IMR-90 (cell line): ENCODE results near the gene CUL9. TPM values are rescaled to one million over a fixed set of nuclear protein-coding genes. Genes with fewer than 3 reads are reported as not detected.

Experiments used
- ATAC-seq: fragments of 200-7000 bp; cut with Tn5 transposase; 2 replicates; pipeline ENCODE4 v1.9.1; 2020; ENCODE audit warnings: low read depth, mild to moderate bottlenecking, moderate library complexity
- BruUV-seq: library from RNA; stranded (reverse); fragments of 400-500 nt; replicated peaks from 2 replicates; lab custom pipeline; 2021; lab: Mats Ljungman, UMichigan
- CTCF ChIA-PET: fragments of 300-600 bp; formaldehyde crosslinking; extraction: SDS; loops from one replicate; lab custom pipeline; 2021; ENCODE audit warnings: antibody characterized with exemption; lab: Yijun Ruan, JAX
- POLR2A ChIA-PET: fragments of 300-600 bp; sonication (Branson Sonifier 250); formaldehyde crosslinking; loops from one replicate; lab custom pipeline; 2022; ENCODE audit warnings: antibody characterized with exemption; ENCODE audit not compliant: unreplicated experiment; lab: Charles Lee
- DNase-seq: peaks from one replicate; pipeline ENCODE4 v3.0.0; 2013
- H2AFZ ChIP-seq: replicated peaks from 2 replicates; pipeline ENCODE3; 2013; ENCODE audit warnings: low read length, mild to moderate bottlenecking; ENCODE audit not compliant: poor library complexity
- H2AK5ac ChIP-seq: 2 replicates; pipeline ENCODE4 v1.6.1; 2013; ENCODE audit warnings: low read depth, low read length, inconsistent platforms
- H2AK9ac ChIP-seq: replicated peaks from 2 replicates; pipeline ENCODE3; 2013; ENCODE audit warnings: mild to moderate bottlenecking, low read depth, low read length, moderate library complexity; ENCODE audit not compliant: poor library complexity
- H2BK120ac ChIP-seq: 2 replicates; pipeline ENCODE4 v1.6.1; 2013; ENCODE audit warnings: low read depth, low read length, inconsistent platforms
- H2BK15ac ChIP-seq: 3 replicates; pipeline ENCODE4 v1.6.1; 2013; ENCODE audit warnings: low read depth, low read length, inconsistent platforms
- H2BK20ac ChIP-seq: 2 replicates; pipeline ENCODE4 v1.6.1; 2013; ENCODE audit warnings: low read depth, mild to moderate bottlenecking, inconsistent platforms, low read length, moderate library complexity
- H2BK5ac ChIP-seq: 2 replicates; pipeline ENCODE4 v1.6.1; 2013; ENCODE audit warnings: mild to moderate bottlenecking, low read depth, low read length, inconsistent platforms; ENCODE audit not compliant: poor library complexity, severe bottlenecking
- H3K14ac ChIP-seq: replicated peaks from 2 replicates; pipeline ENCODE4 v1.6.1; 2013; ENCODE audit warnings: low read depth, low read length, inconsistent platforms
- H3K18ac ChIP-seq: 2 replicates; pipeline ENCODE4 v1.6.1; 2013; ENCODE audit warnings: low read depth, low read length, control low read depth
- H3K23ac ChIP-seq: 2 replicates; pipeline ENCODE4 v1.6.1; 2013; ENCODE audit warnings: low read depth, low read length, inconsistent platforms
- H3K27ac ChIP-seq: 2 replicates; pipeline ENCODE4 v1.5.1; 2013; ENCODE audit warnings: mild to moderate bottlenecking, control low read depth, low read length; ENCODE audit not compliant: insufficient read depth
- H3K27me3 ChIP-seq: 2 replicates; pipeline ENCODE4 v1.6.1; 2013; ENCODE audit warnings: low read length; ENCODE audit not compliant: control insufficient read depth, insufficient read depth
- H3K36me3 ChIP-seq: 2 replicates; pipeline ENCODE4 v1.6.1; 2013; ENCODE audit warnings: low read length, mixed read lengths; ENCODE audit not compliant: control insufficient read depth, insufficient read depth
- H3K4ac ChIP-seq: 2 replicates; pipeline ENCODE4 v1.6.1; 2013; ENCODE audit warnings: low read depth, low read length, inconsistent platforms
- H3K4me1 ChIP-seq: 2 replicates; pipeline ENCODE4 v1.6.1; 2013; ENCODE audit warnings: low read length, mixed read lengths; ENCODE audit not compliant: control insufficient read depth, insufficient read depth
- H3K4me2 ChIP-seq: 2 replicates; pipeline ENCODE4 v1.6.1; 2013; ENCODE audit warnings: low read depth, mild to moderate bottlenecking, control low read depth, low read length, moderate library complexity
- H3K4me3 ChIP-seq: 2 replicates; pipeline ENCODE4 v1.5.1; 2013; ENCODE audit warnings: low read depth, mild to moderate bottlenecking, control low read depth, low read length, moderate library complexity; ENCODE audit not compliant: insufficient read depth
- H3K56ac ChIP-seq: 2 replicates; pipeline ENCODE4 v1.6.1; 2013; ENCODE audit warnings: low read length, inconsistent platforms; ENCODE audit not compliant: insufficient read depth; ENCODE audit errors: extremely low read depth
- H3K79me1 ChIP-seq, 2 experiments: 2 replicates each; pipeline ENCODE4 v1.6.1; 2013; ENCODE audit warnings: low read length in 2 of 2, inconsistent platforms in 1 of 2, low read depth in 1 of 2
- H3K9ac ChIP-seq: 2 replicates; pipeline ENCODE4 v1.6.1; 2013; ENCODE audit warnings: low read depth, low read length, control low read depth
- H3K9me1 ChIP-seq: 2 replicates; pipeline ENCODE4 v1.6.1; 2013; ENCODE audit warnings: low read length, inconsistent platforms; ENCODE audit not compliant: insufficient read depth
- H3K9me3 ChIP-seq: 2 replicates; pipeline ENCODE4 v1.6.1; 2013; ENCODE audit warnings: low read length; ENCODE audit not compliant: control insufficient read depth, insufficient read depth
- H4K20me1 ChIP-seq: 2 replicates; pipeline ENCODE4 v1.6.1; 2013; ENCODE audit warnings: low read length, inconsistent platforms; ENCODE audit not compliant: insufficient read depth
- H4K5ac ChIP-seq: 2 replicates; pipeline ENCODE4 v1.6.1; 2013; ENCODE audit warnings: mild to moderate bottlenecking, low read depth, low read length, control low read depth
- H4K8ac ChIP-seq, 2 experiments: 2 replicates each; pipeline ENCODE4 v1.6.1; 2013; ENCODE audit warnings: low read depth in 2 of 2, low read length in 2 of 2, control low read depth in 1 of 2, inconsistent platforms in 1 of 2
- H4K91ac ChIP-seq: 2 replicates; pipeline ENCODE4 v1.6.1; 2013; ENCODE audit warnings: low read depth, low read length, inconsistent platforms; ENCODE audit not compliant: insufficient read depth
- CEBPB ChIP-seq: IDR thresholded peaks from 2 replicates; pipeline ENCODE4 v1.6.1; 2012; ENCODE audit warnings: low read depth, low read length, improper control_type of control experiment
- ELK1 ChIP-seq: fragments of 150-350 bp; IDR thresholded peaks from 2 replicates; pipeline ENCODE4 v1.6.1; 2016; ENCODE audit warnings: low read depth, mild to moderate bottlenecking, low read length, moderate library complexity, borderline replicate concordance
- MAZ ChIP-seq: IDR thresholded peaks from 2 replicates; pipeline ENCODE4 v1.6.1; 2012; ENCODE audit warnings: low read depth, mild to moderate bottlenecking, low read length, improper control_type of control experiment, moderate library complexity, borderline replicate concordance
- POLR2A ChIP-seq: IDR thresholded peaks from 2 replicates; pipeline ENCODE4 v1.6.1; 2012; ENCODE audit warnings: mild to moderate bottlenecking, low read depth, low read length
- RAD21 ChIP-seq: IDR thresholded peaks from 2 replicates; pipeline ENCODE4 v1.6.1; 2012; ENCODE audit warnings: low read length, improper control_type of control experiment
- RCOR1 ChIP-seq: IDR thresholded peaks from 2 replicates; pipeline ENCODE4 v1.6.1; 2012; ENCODE audit warnings: mild to moderate bottlenecking, low read length, improper control_type of control experiment; ENCODE audit not compliant: insufficient replicate concordance
- RFX5 ChIP-seq: IDR thresholded peaks from 2 replicates; pipeline ENCODE4 v1.8.0; 2012; ENCODE audit warnings: low read depth, mild to moderate bottlenecking, low read length, moderate library complexity
- SMC3 ChIP-seq: fragments of 150-350 bp; IDR thresholded peaks from 2 replicates; pipeline ENCODE4 v1.6.1; 2016; ENCODE audit warnings: low read depth, mild to moderate bottlenecking, antibody characterized with exemption, low read length, moderate library complexity
- USF2 ChIP-seq: fragments of 150-350 bp; IDR thresholded peaks from 2 replicates; pipeline ENCODE4 v1.6.1; 2017; ENCODE audit warnings: mild to moderate bottlenecking, antibody characterized with exemption, low read length, low read depth
- WGBS, 2 experiments: methylation state at CpG; one replicate each; pipeline versions ENCODE4 v1.1.5 to v1.1.7; 2013; ENCODE audit warnings: missing lambda C conversion rate in 2 of 2; ENCODE audit not compliant: insufficient read length in 1 of 2; ENCODE audit errors: extremely low coverage in 2 of 2; 5-methylcytosine and 5-hydroxymethylcytosine counted together
- dilution Hi-C: fragments of 300-500 bp; cut with HindIII; formaldehyde crosslinking; loops from one replicate; pipeline ENCODE4 v1.14.3; 2018; ENCODE audit warnings: low sequenced_read_pairs; ENCODE audit not compliant: unreplicated experiment
- in situ Hi-C: fragments of 300-500 bp; cut with MboI; formaldehyde crosslinking; loops from 3 replicates; pipeline ENCODE4 v1.14.3; 2019; ENCODE audit warnings: low sequenced_read_pairs, inconsistent platforms, mixed read lengths
- intact Hi-C: fragments of 100-400 bp; cut with micrococcal nuclease; formaldehyde crosslinking; loops from 2 replicates; pipeline ENCODE4 v1.10.0; 2022
- polyA plus RNA-seq, 3 experiments: library from polyadenylated mRNA; depleted of rRNA; stranded (reverse); fragments of >200 nt; gene quantifications; 2 replicates each; pipeline ENCODE4 v1.2.3, GENCODE V29; 2012; ENCODE audit warnings: low replicate concordance in 1 of 3
- total RNA-seq: library from RNA; depleted of rRNA; stranded (reverse); fragments of >200 nt; gene quantifications from 2 replicates; pipeline ENCODE4 v1.2.3, GENCODE V29; 2012

Gene CUL9
- total and polyA plus RNA-seq, 2 of the 4 experiments (the other 2 are of a cell fraction), result 7.7 to 19.5 TPM

GRCh38 chr6:43170417-43170930 is 11.5 kb upstream of the CUL9 start:
- 0% methylated on average over 6 of the region's 18 CpGs; no CpG with 5 or more reads in 1 of the 2 experiments for WGBS, 2 experiments
- peak overlapping the region; percentile 65 for H3K4me3 ChIP-seq

More at GRCh38 chr6:43170417-43170930, 11.5 kb upstream of the CUL9 start:
- H4K5ac ChIP-seq, result peak overlapping the region; percentile 67
- ChIA-PET POLR2A (interaction anchor here (0.5 to 0.6 kb wide), 3 partner anchors 111 to 186 kb away, joined by 3 to 14 read pairs (median 3); partner anchors contain the start of genes KLC4, MRPL2 and PPP2R5D), CTCF (interaction anchor here (0.5 to 0.8 kb wide), 3 partner anchors 21 to 390 kb away, joined by 3 to 4 read pairs (median 4); no protein-coding TSS in a partner anchor)
- H3K9ac ChIP-seq, result peak overlapping the region; percentile 95
- peak overlapping the region; percentile 89 for H3K4ac ChIP-seq
- H4K8ac ChIP-seq, result peak overlapping the region; percentile 85 to 86
- no peaks in the 10 kb centered on the region for H3K27me3 ChIP-seq
- ATAC-seq (peak; percentile 48), DNase-seq (peak; percentile 21)
- no TSS peak for BruUV-seq
- peaks cover 8% of the 10 kb centered on the region; the same call in 1 of the 2 replicates for H3K9me1 ChIP-seq
- peak overlapping the region; percentile 80 for H3K23ac ChIP-seq
- no peaks in the 10 kb centered on the region for H3K9me3 ChIP-seq
- H3K79me1 ChIP-seq, result peaks cover 7 to 25% of the 10 kb centered on the region in 2 experiments
- H3K27ac ChIP-seq, result peak overlapping the region; percentile 97
- peaks cover 7% of the 10 kb centered on the region for H3K36me3 ChIP-seq
- peak overlapping the region; percentile 69; the same call in 1 of the 2 replicates for H2BK120ac ChIP-seq
- peak overlapping the region; percentile 77 for H2AK5ac ChIP-seq
- H3K56ac ChIP-seq, result peak overlapping the region; percentile 95
- peak overlapping the region; percentile 69 for H3K18ac ChIP-seq
- H4K20me1 ChIP-seq, result peaks cover 27% of the 10 kb centered on the region
- peak overlapping the region; percentile 95 for H2AFZ ChIP-seq
- intact Hi-C loops (no loop called here), dilution Hi-C loops (no loop called here), in situ Hi-C loops (no loop called here)
- H2BK15ac ChIP-seq, result peak overlapping the region; percentile 75; the same call in 1 of the 3 replicates
- peak overlapping the region; percentile 80 for H4K91ac ChIP-seq
- H2AK9ac ChIP-seq, result peak overlapping the region; percentile 87
- H3K14ac ChIP-seq, result peak overlapping the region; percentile 92
- peak overlapping the region; percentile 14; the same call in 1 of the 2 replicates for H2BK20ac ChIP-seq
- TF ChIP-seq RCOR1 (no peak), ELK1 (no peak), POLR2A (no peak; the same call in 1 of the 2 replicates), MAZ (no peak), RAD21 (no peak; the same call in 1 of the 2 replicates), RFX5 (no peak), CEBPB (no peak), SMC3 (no peak), USF2 (peak; percentile 26; the same call in 1 of the 2 replicates)
- peak overlapping the region; percentile 86 for H3K4me2 ChIP-seq
- peak overlapping the region; percentile 87 for H2BK5ac ChIP-seq
- H3K4me1 ChIP-seq, result peaks cover 10% of the 10 kb centered on the region
